Measurements from ENCODE around the gene TAT. TPM values are rescaled to one million over a fixed set of nuclear protein-coding genes. Genes with fewer than 3 reads are reported as not detected.
A peak's percentile ranks its signal among the peaks of the same experiment; 100 is the strongest.

The TAT gene
- total RNA-seq, 1 experiment from 2014 or later: 0.68 TPM

DNA sequence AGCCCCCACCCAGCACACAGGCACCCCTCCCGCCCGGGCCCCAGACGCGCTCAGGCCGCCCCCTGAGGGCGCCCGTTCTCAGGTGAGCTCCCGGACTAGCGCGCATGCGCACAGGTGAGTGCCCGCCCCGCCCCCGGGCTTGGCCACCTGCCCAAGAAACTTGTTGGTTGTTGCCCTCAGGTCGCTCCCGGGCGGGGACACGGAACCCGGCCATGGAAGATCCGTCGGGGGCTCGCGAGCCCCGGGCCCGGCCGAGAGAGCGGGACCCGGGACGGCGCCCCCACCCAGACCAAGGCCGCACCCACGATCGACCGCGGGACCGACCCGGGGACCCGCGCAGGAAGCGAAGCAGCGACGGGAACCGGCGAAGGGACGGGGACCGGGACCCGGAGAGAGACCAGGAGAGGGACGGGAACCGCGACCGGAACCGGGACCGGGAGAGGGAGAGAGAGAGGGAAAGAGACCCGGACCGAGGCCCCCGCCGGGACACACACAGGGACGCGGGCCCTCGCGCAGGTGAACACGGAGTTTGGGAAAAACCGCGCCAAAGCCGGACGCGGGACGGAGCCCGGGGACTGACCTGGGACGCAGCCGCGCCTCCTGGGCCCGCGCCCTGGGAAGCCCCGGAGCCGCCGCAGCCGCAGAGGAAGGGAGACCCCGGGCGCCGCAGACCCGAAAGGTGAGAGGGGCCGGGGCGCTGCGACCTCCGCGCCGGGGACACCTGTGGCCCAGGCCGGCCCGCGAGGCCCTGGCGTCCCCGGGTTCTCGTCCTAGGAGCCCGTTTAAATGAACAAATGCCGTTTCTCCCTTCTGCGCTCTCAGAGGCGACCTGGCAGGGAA, 49.3 kb upstream of the TAT start, which contains the start of gene MARVELD3 (continued):
- no peak for TF ChIP-seq ZMAT4 (CRISPR knock-in tag; IDR thresholded peaks at IDR 0.05)
- TF ChIP-seq GTF2I (CRISPR knock-in tag; conservative IDR thresholded peaks at IDR 0.05): no peak
- no peak for TF ChIP-seq GRHL2 (CRISPR knock-in tag; IDR thresholded peaks at IDR 0.05; ENCODE audit: insufficient replicate concordance, severe bottlenecking)
- no peak for TF ChIP-seq ZNF423 (CRISPR knock-in tag; IDR thresholded peaks at IDR 0.05)
- no peak for TF ChIP-seq ZBTB21 (CRISPR knock-in tag; IDR thresholded peaks at IDR 0.05; ENCODE audit: borderline replicate concordance)
- TF ChIP-seq, protein P1, sequence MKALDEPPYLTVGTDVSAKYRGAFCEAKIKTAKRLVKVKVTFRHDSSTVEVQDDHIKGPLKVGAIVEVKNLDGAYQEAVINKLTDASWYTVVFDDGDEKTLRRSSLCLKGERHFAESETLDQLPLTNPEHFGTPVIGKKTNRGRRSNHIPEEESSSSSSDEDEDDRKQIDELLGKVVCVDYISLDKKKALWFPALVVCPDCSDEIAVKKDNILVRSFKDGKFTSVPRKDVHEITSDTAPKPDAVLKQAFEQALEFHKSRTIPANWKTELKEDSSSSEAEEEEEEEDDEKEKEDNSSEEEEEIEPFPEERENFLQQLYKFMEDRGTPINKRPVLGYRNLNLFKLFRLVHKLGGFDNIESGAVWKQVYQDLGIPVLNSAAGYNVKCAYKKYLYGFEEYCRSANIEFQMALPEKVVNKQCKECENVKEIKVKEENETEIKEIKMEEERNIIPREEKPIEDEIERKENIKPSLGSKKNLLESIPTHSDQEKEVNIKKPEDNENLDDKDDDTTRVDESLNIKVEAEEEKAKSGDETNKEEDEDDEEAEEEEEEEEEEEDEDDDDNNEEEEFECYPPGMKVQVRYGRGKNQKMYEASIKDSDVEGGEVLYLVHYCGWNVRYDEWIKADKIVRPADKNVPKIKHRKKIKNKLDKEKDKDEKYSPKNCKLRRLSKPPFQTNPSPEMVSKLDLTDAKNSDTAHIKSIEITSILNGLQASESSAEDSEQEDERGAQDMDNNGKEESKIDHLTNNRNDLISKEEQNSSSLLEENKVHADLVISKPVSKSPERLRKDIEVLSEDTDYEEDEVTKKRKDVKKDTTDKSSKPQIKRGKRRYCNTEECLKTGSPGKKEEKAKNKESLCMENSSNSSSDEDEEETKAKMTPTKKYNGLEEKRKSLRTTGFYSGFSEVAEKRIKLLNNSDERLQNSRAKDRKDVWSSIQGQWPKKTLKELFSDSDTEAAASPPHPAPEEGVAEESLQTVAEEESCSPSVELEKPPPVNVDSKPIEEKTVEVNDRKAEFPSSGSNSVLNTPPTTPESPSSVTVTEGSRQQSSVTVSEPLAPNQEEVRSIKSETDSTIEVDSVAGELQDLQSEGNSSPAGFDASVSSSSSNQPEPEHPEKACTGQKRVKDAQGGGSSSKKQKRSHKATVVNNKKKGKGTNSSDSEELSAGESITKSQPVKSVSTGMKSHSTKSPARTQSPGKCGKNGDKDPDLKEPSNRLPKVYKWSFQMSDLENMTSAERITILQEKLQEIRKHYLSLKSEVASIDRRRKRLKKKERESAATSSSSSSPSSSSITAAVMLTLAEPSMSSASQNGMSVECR (CRISPR knock-in tag; IDR thresholded peaks at IDR 0.05; ENCODE audit: borderline replicate concordance): peak; percentile 74
- peak; percentile 60; the same call in 1 of the 2 replicates for TF ChIP-seq SP1 (CRISPR knock-in tag; conservative IDR thresholded peaks at IDR 0.05)
- TF ChIP-seq AFF4 (CRISPR knock-in tag; IDR thresholded peaks at IDR 0.05; ENCODE audit: borderline replicate concordance): no peak
- TF ChIP-seq HMGXB4 (CRISPR knock-in tag; IDR thresholded peaks at IDR 0.05): peak; percentile 92; the same call in 1 of the 2 replicates
- peak; percentile 76; the same call in 1 of the 2 replicates for TF ChIP-seq ZNF232 (CRISPR knock-in tag; IDR thresholded peaks at IDR 0.05)
- TF ChIP-seq CREM (CRISPR knock-in tag; IDR thresholded peaks at IDR 0.05): peak; percentile 27; the same call in 1 of the 2 replicates
- TF ChIP-seq, protein P2, sequence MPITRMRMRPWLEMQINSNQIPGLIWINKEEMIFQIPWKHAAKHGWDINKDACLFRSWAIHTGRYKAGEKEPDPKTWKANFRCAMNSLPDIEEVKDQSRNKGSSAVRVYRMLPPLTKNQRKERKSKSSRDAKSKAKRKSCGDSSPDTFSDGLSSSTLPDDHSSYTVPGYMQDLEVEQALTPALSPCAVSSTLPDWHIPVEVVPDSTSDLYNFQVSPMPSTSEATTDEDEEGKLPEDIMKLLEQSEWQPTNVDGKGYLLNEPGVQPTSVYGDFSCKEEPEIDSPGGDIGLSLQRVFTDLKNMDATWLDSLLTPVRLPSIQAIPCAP (CRISPR knock-in tag; IDR thresholded peaks at IDR 0.05): peak; percentile 54; the same call in 1 of the 2 replicates
- TF ChIP-seq, protein P3, sequence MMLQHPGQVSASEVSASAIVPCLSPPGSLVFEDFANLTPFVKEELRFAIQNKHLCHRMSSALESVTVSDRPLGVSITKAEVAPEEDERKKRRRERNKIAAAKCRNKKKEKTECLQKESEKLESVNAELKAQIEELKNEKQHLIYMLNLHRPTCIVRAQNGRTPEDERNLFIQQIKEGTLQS (CRISPR knock-in tag; conservative IDR thresholded peaks at IDR 0.05): no peak
- no peak for TF ChIP-seq GABPB1 (CRISPR knock-in tag; IDR thresholded peaks at IDR 0.05)
- peak; percentile 55; the same call in 1 of the 2 replicates for TF ChIP-seq USF1 (CRISPR knock-in tag; IDR thresholded peaks at IDR 0.05)
- TF ChIP-seq MAX (CRISPR knock-in tag; IDR thresholded peaks at IDR 0.05): peak; percentile 85
- no peak for TF ChIP-seq ZNF317 (CRISPR knock-in tag; IDR thresholded peaks at IDR 0.05; ENCODE audit: borderline replicate concordance, low read depth)
- no peak for TF ChIP-seq JAZF1 (CRISPR knock-in tag; IDR thresholded peaks at IDR 0.05)
- TF ChIP-seq TCF7 (CRISPR knock-in tag; IDR thresholded peaks at IDR 0.05; ENCODE audit: low read depth): no peak
- TF ChIP-seq ZNF532 (CRISPR knock-in tag; IDR thresholded peaks at IDR 0.05; ENCODE audit: borderline replicate concordance): no peak
